ENCODE measurements around the gene TAF4.
A peak's percentile ranks its signal among the peaks of the same experiment; 100 is the strongest.
"Not testable (repeated sequence)": the region's sequence is repeated elsewhere in the genome, so short reads cannot be mapped to it uniquely, and the experiment has no call there.

TAF4 gene, protein sequence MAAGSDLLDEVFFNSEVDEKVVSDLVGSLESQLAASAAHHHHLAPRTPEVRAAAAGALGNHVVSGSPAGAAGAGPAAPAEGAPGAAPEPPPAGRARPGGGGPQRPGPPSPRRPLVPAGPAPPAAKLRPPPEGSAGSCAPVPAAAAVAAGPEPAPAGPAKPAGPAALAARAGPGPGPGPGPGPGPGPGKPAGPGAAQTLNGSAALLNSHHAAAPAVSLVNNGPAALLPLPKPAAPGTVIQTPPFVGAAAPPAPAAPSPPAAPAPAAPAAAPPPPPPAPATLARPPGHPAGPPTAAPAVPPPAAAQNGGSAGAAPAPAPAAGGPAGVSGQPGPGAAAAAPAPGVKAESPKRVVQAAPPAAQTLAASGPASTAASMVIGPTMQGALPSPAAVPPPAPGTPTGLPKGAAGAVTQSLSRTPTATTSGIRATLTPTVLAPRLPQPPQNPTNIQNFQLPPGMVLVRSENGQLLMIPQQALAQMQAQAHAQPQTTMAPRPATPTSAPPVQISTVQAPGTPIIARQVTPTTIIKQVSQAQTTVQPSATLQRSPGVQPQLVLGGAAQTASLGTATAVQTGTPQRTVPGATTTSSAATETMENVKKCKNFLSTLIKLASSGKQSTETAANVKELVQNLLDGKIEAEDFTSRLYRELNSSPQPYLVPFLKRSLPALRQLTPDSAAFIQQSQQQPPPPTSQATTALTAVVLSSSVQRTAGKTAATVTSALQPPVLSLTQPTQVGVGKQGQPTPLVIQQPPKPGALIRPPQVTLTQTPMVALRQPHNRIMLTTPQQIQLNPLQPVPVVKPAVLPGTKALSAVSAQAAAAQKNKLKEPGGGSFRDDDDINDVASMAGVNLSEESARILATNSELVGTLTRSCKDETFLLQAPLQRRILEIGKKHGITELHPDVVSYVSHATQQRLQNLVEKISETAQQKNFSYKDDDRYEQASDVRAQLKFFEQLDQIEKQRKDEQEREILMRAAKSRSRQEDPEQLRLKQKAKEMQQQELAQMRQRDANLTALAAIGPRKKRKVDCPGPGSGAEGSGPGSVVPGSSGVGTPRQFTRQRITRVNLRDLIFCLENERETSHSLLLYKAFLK

DNA sequence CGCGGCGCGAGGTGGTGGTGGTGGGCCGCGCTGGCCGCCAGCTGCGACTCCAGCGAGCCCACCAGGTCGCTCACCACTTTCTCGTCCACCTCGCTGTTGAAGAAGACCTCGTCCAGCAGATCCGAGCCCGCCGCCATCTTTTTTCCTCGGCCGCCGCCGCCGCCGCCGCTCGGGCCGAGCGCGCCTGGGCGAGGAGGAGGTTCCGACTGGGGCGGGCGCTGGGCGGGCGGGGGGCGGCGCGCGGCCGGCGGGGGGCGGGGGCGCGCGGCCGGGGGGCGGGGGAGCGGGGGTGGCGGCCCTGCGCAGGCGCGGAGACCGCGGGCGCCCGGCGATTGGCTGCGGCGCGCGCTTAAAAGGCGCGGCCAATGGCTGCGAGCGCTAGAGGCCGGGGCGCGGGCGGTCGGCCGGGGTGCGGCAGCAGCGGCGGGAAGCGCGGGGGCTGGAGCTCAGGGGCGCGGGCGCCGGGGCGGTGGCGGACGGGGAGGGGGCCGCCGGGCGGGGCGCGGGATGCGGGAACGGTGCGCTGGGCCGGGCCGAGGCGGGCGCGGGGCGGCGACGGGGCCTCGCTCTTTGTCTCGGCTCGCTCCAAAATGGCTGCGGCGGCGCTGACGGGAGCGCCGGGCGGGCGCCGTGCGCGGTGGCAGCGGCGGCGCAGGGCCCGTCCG is at the start of gene TAF4:
Gene TAF4, minus strand, starts transcription at position 208 of the 665 bp plus-strand sequence. Its CDS starts 71 bp downstream, at position 137.
- DNase-seq (ENCODE audit: low read depth in 2 of 2) = peak; percentile 60 to 68

DNA sequence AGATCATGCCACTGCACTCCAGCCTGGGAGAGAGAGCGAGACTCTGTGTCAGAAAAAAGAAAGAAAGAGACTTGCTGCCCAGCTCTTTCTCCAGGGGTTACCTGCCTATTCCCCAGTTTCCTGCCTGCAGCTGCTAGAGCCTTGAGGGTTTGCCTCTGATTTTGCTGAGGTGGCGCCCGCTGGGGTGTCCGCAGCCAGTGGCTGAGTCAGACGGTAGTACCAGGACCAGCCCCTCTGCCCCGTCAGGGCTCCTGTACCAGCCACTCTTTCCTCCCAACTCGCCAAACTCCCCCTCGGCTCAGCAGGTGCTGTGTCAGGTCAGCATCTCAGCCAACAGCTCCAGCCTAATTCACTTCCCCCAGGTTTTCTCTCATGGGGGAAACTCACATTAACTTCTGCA is 49.2 kb upstream of the TAF4 start:
- no peak for DNase-seq (ENCODE audit: low read depth in 2 of 2)

DNA sequence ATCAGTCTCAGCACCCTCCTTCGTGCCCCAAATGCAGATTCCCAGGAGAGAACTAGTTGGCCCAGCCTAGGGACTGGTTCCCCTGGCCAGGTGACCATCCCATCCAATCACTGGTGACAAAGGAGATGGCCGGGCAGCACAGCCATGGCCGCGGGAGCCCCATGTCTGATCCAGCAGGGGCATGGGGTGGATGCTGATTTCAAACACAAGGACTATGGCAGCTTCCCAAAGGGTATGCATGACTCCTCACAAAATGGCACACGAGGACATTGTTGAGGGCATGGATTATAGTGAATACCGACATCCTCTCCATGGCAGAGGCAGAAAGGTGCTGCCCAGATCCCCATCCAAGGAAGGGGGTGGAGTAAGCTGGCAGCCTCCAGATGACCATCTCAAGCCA is 46.7 kb upstream of the TAF4 start:
- no peak for DNase-seq (ENCODE audit: low read depth in 2 of 2)

DNA sequence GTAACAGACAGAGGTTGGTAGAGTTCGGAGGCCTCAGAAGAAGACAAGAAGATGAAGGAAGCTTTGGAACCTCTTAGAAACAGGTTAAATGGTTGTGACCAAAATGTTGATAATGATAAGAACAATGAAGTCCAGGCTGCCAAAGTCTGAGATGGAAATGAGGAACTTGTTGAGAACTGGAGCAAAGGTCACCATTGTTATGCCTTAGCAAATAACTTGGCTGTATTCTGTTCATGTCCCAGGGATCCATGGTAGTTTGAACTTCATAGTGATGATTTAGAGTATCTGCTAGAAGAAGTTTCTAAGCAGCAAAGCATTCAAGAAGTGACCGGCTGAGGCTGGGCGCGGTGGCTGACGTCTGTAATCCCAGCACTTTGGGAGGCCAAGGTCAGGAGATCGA is 45.5 kb upstream of the TAF4 start:
- no peak for DNase-seq (ENCODE audit: low read depth in 2 of 2)

DNA sequence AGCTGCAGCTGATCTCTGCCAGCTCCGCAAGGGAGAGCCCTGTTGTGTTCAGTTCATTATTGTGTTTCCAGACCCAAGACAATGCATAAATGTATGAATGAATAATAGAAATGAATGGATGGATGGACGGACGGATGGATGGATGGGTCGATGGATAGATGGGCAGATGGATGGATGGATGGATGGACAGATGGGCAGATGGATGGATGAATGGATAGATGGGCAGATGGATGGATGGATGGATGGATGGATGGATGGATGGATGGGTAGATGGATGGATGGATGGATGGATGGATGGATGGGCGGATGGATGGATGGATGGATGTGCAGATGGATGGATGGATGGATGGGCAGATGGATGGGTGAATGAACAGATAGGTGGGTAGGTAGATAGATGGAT is 39.9 kb upstream of the TAF4 start:
- DNase-seq (ENCODE audit: low read depth in 2 of 2) = no peak

DNA sequence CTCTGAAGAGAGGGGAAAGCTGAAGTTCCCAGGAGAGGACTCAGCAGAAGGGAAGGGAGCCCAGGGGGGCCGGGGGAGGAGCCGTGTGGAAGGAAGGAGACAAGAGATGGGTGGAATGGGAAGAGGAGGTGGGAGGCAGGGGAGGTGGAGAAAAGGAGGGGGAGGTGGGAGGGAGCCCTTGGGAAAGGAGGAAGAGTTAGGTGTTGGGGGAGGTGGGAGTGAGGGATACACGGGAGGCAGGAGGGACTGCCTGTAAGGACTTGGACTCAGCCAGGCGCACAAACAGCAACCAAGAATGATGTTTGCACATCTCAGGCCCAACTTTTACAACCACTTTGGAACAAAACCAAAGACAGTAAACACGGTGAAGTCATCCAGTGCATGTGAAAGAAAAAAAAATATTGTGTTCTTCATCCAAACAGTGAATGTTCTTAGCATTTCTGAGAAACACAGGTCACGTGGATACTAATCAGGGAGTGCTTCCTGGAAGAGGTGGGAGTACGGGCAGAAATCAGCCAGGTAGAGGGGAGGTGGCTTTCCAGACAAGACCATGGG is 39.2 kb upstream of the TAF4 start:
- DNase-seq (ENCODE audit: low read depth in 2 of 2) = no peak

DNA sequence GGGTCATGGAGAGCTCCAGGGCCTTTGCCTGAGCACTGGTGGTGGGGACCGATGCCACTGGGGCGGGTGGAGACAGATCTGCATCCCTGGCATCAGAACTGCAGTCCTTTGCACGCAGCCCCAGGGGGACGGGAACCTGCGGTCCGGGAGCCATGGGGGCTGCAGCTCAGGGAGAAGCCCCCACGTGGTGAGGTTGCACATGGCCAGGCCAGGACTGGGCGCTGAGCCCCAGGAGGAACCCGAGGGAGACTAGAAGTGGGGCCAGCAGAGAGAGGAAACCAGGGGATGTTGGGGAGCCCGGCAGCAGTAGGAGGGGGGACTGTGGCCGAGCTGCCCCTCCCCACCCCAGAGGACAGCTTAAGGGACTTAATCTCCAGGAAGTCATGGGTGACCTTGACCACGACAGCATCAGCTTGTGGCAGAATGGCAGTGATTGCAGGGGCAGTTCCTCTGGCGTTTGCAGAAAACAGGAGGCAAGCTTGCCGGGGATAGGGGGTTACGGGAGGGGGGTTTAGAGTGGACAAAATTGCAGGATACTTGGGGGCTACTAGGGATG is 38.6 kb upstream of the TAF4 start:
- DNase-seq (ENCODE audit: low read depth in 2 of 2) = no peak

DNA sequence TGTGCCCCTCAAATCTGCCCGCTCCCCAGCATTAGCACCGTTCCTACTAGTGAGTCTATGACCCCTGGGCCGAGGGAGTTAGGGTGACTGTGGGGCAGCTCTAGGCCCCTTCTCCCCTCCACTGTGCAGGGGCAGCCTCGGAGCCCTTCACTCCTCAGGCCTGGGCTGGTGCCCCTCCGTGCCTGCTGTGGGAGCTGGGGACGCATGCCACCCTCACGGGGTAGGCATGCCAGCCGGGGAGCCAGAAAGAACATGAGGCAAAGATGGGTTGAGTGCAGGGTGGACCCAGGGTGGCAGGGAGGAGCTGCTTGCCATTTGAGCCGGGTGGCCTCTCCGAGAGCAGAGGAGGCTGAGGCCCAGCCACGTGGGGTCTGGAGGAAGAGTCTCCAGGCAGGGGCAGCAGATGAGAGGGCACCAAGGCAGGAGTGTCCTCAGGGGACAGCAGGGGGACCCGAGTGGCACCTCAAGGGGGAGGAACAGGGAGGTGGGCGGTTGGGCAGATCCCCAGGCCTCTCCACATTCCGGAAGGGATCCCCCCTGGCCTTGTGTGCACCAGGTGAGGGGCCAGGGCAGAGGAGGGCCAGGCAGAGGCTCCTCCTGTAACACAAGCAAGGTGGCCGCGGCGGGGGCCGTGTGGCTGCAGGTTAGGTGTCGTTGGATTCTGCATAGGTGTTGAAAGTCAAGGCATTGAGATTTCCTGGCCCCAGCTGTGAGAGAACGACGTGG is 38.0 kb upstream of the TAF4 start:
- DNase-seq (ENCODE audit: low read depth in 2 of 2) = no peak

DNA sequence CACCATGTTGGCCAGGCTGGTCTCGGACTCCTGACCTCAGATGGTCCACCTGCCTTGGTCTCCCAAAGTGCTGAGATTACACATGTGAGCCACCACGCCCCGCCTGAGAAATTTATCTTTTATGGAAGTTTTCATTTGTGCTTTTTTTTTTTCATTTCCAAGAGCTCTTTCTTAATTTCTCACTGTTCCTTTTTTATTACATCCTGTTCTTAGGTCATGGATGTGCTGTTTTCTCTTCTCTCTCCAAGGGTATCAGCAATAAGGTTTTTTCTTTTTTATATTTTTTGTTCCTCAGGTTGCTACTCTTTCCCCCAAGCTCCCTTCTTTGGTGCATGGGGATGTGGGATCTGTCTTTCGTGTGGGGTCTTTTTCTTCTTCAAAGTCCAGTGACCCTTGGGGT is 35.4 kb upstream of the TAF4 start:
- no peak for DNase-seq (ENCODE audit: low read depth in 2 of 2)

DNA sequence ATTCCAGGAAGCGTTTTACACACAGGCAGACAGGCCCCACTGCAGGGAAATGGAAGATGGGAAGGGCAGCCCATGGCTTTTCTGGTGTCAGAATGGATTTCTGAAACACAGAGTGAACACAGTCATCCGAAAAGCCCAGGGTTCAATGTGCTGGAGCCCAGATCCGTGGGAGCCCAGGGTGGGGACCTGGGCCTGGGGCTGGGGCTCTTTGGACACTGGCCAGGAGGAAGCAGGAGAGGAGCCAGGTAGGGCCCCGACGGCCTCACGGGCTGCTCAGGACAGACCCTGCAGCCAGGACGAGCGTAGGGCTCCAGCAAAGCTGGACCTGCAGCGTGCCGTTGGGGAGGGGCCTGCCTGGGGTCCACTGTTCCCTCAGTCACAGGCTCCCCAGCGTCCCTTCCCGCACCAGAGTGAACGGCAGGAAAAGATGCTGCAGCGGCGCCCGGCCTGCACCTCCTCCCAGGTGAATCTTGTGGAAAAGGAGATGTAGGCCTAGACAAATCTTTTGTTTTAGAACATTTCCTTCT is 32.3 kb upstream of the TAF4 start:
- no peak for DNase-seq (ENCODE audit: low read depth in 2 of 2)

DNA sequence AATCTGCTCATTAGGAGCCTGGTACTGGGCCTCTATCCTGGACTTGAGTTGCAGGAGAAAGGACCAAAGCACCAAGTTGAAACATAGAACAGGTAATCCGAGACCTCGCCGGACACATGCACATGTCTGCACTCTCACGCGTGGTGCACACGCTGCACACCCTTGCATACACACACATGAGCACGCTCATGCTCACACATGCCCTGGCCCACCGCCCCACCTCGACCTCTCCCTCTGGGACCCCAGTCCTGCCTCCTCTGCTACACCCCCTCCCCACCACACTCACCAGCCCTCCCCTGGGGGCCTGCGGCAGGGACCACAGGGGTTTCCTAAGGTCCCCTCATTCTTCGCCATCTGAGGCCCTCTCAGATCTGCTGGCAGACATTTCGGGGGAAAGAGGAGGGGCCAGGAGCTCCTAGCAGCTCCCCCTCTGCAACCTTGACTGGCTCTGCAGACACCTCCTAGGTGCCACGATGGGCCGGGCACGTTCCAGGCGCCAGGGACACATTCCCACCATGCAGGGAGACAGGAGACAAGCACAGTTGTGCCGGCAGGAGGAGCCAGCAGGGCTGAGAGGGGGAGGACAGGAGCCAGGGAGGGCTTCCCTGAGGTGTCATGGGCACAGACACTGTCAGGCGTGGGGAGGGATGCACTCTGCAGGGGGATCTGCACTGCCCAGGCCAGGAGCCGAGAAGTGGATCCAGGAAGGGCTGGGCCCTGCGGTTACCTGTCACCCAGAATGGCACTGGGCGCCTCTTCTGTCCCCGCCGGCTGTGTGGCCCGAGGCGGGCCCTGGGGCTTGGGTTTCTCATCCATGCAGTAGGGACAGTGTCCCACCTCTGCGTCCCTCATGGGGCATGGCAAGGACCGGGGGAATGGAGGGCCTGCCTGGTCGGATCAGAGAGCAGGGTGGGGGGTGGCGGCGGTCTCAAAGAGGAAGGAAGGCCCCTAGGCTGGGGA is 31.0 kb upstream of the TAF4 start:
- no peak for DNase-seq (ENCODE audit: low read depth in 2 of 2)

DNA sequence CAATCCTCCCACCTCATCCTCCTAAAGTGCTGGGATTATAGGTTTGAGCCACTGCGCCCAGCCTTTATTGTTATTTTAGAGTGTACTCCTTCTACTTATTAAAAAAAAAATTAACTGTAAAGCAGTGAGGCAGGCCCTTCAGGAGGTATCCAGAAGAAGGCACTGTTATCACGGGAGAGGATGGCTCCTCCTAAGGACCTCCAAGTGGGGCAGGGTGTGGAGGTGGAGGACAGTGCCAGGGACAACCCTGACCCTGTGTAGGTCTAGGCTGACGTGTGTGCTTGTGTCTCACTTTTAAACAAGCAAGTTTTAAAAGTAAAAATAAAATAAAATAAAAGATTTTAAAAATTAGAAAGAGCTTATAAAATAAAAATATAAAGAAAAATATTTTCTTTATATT is 23.7 kb upstream of the TAF4 start:
- DNase-seq (ENCODE audit: low read depth in 2 of 2) = no peak

DNA sequence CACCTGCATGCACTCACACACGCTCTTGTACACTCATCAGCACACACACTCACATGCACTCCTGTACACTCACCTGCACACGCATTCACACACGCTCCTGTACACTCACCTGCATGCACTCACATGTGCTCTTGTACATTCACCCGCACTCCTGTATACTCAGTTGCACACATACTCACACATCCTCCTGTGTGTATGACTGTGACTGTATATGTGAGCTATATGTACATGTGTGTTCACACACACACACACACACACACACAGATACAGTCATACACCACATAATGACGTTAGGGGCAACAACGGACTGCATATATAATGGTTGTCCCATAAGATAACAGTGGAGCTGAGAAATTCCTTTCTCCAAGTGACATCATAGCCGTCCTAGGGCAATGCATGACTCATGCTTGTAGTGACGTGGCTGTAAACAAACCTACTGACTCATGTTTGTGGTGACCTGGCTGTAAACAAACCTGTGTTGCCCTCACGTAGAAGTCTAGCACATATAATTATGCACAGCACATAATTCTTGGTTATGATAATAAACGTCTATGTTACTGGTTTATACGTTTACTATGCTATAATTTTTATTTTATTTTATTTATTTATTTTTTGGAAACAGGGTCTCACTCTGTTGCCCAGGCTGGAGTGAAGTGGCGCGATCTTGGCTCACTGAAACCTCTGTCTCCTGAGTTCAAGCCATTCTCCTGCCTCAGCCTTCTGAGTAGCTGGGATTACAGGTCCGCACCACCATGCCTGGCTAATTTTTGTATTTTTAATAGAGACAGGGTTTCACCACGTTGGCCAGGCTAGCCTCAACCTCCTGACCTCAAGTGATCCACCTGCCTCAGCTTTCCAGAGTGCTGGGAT is 22.8 kb upstream of the TAF4 start:
- DNase-seq (ENCODE audit: low read depth in 2 of 2) = no peak

DNA sequence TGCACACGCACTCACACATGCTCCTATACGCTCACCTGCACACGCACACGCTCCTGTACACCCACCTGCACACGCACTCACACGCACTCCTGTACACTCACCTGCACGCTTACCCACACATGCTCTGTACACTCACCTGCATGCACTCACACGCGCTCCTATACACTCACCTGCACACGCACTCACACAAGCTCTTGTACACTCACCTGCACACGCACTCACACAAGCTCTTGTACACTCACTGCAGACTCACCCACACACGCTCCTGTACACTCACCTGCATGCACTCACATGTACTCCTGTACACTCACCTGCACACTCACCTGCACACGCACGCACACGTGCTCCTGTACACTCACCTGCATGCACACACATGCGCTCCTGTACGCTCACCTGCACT is 22.0 kb upstream of the TAF4 start:
- no peak for DNase-seq (ENCODE audit: low read depth in 2 of 2)

DNA sequence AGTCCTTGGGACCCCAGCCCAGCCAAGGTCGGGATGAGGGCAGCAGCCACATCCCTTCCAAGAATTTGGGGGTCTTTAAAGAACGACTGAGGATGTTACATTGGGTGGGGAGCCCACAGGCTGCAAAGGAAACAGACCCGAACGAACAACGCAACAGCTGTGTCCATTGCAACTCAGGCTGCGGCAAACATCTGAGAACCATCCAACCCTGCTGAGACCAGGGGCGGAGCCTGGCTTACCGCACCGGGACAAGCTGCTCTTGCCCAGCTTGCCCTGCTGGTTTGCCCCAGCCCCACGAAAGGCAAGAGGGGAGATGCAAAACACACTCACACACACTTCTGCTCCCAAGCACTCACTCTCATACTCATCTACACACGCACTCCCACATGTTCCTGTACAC is 21.5 kb upstream of the TAF4 start:
- no peak for DNase-seq (ENCODE audit: low read depth in 2 of 2)

DNA sequence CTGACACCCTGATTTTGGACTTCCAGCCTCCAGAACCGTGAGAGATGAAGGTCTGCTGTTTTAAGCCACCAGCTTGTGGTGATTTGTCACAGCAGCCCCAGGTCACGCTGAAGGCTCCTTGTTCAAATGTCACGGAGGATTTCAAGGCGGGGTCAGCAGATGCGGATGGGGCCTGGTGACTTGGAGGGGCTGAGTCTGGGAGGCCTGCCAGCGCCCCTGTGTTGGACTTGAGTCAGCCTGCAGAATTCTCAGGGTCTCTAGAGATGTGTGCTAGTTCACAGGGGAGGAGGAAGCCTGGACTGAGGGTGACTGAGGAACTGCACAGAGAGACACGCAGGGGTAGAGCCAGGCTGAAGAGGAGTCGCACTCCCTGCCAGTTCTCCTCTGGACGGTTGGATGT is 19.5 kb upstream of the TAF4 start:
- DNase-seq (ENCODE audit: low read depth in 2 of 2) = no peak

DNA sequence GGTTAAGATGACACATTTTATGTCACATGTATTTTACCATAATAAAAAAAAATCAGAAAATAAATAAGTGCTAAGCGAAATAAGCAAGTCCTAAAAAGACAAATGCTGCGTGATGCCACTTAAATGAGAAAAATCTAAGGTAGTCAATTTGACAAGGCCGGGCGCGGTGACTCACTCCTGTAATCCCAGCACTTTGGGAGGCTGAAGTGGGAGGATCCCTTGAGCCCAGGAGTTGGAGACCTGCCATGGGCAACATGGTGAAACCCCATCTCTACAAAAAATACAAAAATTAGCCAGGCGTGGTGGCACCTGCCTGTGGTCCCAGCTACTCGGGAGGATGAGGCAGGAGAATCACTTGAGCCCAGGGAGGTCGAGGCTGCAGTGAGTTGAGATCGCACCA is 18.5 kb upstream of the TAF4 start:
- DNase-seq (ENCODE audit: low read depth in 2 of 2) = not testable (repeated sequence)

DNA sequence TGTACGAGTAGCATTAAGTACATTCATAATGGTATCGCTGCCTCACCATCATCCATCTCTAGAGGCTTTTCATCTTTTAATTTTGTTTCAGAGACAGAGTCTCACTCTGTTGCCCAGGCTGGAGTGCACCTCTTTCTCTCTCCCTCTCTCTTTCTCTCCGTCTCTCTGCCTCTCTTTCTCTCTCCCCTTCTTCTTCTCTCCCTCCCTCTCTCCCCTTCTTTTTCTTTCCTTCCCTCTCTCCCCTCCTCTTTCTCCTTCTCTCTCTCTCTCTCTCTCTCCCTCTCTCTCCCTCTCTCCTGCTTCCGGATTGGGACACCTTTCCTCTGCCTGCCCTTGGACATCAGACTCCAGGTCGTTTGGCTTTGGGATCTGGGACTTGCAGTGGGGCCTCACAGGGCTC is 17.6 kb upstream of the TAF4 start:
- DNase-seq (ENCODE audit: low read depth in 2 of 2) = no peak

Data from stimulated activated CD8-positive, alpha-beta memory T cell treated with anti-CD3 and anti-CD28 coated beads, Interleukin-7, amount 100 ng/mL, for 1 hour (primary cell).